Femur (tissue), 1 donor: ENCODE data around the gene INKA2.
A peak's percentile ranks its signal among the peaks of the same experiment; 100 is the strongest.
"Not testable (repeated sequence)": the region's sequence is repeated elsewhere in the genome, so short reads cannot be mapped to it uniquely, and the experiment has no call there.

Experiments
- DNase-seq: peaks from one replicate; pipeline ENCODE4 v3.0.0-alpha.2; 2017

INKA2 gene

GRCh38 chr1:111749628-111750027 is 10.4 kb upstream of the INKA2 start:
- no peak for DNase-seq

- no peak for DNase-seq
Measured at GRCh38 chr1:111747947-111748346, 8.8 kb upstream of the INKA2 start.

- peak; percentile 50 for DNase-seq
Measured at GRCh38 chr1:111747282-111747734, 8.1 kb upstream of the INKA2 start.

- no peak for DNase-seq
Measured at GRCh38 chr1:111746614-111746999, 7.4 kb upstream of the INKA2 start.

DNA sequence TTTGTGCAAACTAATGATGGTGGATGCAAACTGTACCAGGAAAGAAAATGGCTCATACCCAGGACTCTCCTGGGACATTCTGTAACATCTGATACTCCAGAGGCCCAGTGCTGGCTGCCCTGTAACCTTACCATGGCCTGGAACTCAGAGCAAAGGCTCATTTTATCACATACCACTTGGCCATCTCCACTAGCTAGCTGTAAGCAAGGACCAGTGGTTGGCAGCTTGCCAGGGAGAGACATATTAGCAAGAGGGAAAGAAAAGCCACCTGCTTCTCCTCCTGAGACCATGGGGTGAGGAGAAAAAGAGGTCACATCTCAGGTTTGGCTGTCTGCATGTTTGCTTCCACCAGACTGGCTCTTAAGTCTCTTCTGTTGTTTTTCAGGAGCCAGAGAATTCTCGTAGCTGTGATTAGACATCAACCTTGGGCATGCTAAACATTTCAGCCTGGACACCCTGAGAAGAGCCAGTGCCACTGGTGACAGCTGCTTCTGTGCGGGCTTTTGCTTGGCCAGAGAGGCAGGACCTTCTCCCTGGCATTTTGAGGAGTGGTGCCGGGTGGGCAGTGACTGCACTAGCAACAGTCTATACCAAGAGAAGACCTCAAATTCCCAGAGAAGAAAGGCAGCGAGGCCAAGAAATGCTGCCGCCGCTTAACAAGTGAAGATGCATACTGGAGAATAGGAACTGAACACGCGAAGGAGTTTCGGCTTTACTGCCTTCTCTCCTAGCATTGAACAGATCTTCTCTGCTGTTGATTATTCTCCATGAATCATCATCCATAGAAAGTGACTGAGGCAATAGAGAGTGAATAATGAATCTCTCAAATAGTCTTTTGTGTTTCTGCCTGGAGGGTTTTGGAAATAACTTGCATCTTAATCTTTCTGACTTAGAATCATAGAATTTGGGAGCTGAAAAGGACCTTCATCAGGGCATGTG is 6.7 kb upstream of the INKA2 start:
- DNase-seq: no peak

GRCh38 chr1:111743679-111744101 is 4.5 kb upstream of the INKA2 start:
- no peak for DNase-seq

DNA sequence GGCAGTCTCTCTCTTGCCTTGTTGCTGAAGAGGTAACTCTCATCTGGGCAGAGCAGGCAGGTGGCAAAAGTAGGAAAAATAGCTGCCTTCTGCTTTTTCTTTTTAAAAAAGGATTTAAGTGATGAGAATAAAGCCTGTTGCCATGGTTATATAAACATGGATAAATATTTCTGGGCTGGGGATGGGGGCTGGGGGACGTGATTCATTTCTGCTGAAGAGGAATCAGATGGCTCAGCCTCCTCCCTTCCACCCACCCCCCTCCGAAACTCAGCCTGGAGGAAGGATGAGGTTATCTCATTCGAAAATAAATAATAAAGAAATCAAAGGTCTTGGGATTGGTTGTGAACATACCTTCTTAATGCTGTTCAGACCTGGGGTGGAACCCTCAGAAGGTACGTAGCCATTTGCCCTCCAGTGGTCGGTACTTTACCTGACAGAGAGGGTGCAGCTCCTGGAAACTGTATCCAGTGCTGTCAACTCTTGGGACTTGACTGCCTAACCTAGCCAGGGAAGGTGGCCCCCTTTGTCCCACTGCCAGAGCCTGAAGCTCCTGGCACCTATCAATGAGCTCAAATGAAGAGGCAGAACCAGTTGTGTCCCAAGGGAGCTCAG is 3.8 kb upstream of the INKA2 start:
- DNase-seq: no peak

DNA sequence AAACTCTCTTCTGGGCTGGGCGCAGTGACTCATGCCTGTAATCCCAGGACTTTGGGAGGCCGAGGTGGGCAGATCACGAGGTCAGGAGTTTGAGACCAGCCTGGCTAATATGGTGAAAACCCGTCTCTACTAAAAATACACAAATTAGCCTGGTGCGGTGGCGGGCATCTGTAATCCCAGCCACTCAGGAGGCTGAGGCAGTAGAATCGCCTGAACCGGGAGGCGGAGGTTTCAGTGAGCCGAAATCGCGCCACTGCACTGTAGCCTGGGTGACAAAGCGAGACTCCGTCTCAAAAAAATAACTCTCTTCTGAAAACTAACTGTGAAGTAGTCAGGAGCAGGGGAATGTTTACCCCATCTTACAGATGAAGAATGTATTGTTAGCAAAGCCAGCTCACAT is 3.1 kb upstream of the INKA2 start:
- not testable (repeated sequence) for DNase-seq

DNA sequence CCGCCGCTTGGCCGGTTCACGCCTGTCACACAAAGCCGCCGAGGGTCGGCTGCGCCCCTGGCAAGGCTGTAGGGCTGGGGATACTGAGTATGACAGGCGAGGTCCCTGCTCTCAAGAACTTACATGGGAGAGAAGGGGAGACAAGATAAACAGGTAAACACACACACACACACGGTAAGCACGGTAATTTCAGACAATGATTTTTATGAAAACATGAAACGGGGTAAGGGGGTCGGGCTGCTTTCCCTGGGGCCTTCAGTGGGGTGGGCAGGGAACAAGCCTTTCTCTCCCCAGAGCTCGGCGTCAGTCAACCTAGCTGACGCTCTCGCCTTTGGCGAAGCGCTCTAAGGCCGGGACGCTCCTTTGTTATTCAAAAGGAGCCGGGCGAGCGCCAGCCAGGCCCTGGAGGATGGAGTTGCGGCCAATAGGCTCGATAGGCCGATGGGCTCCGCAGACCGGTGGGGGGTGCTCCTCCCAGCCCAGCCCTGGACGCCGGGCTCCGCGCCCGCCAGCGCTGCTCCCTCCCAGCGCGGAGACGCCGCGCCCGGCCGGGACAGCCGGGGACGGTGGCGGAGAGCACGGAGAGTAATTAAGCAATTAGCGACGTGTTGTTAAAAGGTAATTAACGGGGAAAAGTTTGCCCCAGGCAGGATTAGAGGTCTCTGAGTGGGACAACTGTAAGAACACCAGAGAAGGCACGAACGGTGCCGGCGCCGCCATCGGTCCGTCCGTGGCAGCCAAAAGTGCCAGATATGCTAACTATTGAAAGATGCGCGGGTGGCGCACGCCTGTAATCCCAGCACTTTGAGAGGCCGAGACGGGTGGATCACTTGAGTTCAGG is 950 bp upstream of the INKA2 start:
- DNase-seq: peak; percentile 58

GRCh38 chr1:111738436-111739193 is 580 bp downstream of the INKA2 start:
- peak; percentile 89 for DNase-seq

GRCh38 chr1:111738133-111738435 is 1.1 kb downstream of the INKA2 start:
- no peak for DNase-seq

DNA sequence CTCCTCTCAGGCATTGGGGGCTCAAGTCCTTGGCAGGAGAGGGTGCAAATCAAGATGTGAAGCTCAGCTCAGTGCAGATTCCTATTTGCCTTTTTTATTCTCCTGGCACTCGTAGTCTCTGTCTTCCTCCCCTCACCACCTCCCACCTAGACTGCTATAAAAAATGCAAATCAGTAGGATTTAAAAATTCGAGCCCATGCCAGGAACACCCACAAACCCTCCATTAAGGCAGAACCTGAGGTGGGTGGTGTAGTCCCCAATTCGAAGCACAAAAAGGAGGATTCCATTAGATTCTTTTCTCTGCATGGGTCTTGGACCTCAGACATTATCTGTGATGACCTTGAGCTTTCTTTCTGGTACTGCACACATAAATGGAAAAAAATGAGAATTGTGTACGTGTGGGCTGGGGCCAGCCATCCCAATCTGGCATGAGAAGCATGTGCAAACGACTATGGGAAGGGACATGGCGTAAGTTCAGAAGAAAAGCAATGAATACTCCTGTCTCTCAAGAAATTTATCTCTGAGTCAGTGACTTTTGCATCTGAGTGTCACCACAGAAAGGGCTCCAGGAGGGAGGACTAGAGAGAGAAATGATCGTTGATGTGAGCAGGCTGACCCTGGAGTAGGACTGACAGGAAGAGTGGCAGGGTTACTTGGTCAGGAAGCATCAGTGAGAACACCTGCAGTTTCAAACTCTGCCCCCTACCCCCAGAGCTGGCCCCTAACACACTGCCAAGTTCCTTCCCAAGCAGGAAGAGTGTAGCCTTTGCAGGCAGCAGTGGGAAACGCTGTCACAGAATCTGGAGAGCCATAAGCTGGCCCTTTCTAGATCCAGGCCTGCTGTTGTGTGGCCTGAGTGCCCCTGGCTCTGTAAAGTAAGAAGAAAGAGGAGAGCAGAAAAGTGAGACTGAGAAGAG is 1.7 kb downstream of the INKA2 start:
- no peak for DNase-seq

DNA sequence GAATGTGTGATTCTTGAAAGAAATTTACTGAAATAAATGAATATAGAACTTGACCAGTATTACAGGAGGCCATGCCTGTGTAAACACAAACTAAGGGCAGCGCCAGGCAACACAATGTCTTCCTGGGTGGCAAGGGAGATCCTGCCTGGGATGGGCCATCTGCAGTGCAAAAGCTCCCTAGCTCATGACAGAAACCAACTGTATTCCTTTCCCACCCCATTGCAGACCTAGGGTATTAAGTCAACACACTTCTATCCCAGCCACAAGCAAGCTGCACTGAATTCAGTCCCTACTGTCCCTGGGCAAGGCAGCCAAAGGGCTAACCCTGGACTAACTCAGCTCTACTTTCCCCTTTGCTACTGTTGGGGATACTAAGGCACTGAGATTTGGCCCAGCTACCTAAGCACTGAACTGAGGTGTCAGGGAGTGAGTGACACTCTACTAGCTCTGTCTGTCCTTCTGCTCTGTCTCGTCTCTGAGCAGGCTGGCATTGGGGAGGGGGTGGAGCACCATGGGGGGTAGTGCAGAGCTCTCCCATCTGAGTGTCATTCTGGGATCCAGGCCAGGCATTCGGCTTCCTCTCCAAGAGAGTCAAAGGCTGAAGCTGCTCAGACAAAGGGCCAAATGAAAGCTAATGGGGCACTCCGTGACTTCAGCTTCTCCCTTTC is 2.5 kb downstream of the INKA2 start:
- DNase-seq: peak; percentile 74

DNA sequence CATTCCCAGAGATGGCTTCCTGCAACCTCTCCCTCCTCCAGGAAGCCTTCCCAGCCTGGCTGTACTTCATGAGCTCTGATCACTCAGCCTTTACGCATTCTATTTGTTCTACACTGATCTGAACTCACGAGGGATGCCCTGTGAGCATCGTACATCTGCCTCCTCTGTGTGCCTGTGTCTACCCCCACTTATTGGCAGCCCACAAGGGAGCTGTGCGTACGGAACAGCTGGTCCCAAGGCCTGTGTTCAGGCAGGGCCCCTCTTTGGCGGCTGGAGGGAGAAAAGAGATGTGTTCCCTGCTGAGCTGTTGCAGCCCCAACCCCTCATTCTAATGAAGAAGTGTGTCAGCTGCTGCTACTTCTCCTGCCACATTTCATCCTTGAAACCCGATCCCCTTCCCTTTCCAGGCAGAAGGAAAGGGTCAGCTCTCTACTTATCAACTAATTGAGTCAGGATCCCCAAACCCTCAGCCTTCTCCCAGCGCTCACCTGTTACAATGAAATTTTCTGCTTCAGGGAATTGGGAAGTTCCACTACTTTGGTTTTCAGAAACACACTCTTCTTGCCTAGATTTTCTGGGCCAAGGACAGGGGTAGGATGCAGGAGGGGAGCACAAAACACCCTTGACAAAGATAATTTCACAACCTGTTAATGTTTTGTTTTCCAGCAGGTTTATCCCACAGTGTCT is 3.2 kb downstream of the INKA2 start:
- peak; percentile 73 for DNase-seq

DNA sequence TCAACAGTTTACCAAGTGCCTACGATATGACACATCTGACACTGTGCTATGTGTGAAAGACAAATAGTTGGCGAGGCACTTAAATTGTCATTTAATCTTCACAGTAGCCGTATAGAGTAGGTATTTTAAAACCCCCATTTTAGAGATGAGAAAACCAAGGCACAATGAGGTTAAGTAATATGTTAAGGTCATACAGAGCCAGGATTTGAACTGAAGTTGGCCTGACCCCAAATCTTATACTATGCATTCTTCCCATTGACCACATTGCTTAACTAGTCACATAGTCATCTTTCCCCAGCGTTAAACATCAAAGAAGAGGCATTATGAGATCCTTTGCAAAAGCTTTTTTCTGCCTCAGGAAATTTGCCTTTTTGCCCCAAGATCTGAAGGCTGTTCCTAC is 3.9 kb downstream of the INKA2 start:
- no peak for DNase-seq

DNA sequence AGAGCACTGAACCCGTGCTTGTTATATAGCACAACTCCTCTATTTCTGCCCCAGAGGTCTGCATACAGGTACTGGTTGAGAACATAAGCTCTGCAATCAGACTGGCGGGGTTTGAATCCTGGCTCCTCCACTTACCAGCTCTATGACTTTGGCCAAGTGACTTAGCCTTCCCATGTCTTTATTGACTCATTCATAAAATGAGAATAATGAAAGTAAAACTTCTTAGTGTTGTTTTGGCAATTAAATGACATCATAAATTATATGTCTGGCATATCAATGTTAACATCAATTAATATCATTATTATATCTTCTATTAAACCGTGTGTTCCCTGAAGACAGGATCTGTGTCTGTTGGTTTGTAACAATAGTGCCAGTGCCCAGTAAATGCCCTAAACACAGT is 4.3 kb downstream of the INKA2 start:
- no peak for DNase-seq

DNA sequence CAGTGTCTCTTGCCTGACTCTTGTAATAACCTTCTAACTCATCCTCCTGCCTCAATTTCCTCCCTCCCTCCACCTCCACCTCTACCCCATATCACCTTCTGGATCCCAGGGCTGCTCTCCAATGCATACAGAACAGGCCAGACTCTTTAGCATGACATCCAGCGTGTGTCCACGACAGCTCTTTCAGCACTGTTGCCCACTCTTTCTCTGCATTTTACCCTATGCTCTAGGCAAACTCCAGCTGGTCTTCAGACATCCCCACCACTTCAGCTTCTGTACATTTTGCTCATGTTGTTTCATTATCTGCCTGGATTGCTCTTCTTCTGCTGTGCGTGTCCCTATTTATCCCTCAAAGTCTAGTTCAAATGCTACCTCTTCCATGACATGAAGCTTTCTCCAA is 4.8 kb downstream of the INKA2 start:
- no peak for DNase-seq

GRCh38 chr1:111733992-111734341 is 5.2 kb downstream of the INKA2 start:
- DNase-seq: no peak

DNA sequence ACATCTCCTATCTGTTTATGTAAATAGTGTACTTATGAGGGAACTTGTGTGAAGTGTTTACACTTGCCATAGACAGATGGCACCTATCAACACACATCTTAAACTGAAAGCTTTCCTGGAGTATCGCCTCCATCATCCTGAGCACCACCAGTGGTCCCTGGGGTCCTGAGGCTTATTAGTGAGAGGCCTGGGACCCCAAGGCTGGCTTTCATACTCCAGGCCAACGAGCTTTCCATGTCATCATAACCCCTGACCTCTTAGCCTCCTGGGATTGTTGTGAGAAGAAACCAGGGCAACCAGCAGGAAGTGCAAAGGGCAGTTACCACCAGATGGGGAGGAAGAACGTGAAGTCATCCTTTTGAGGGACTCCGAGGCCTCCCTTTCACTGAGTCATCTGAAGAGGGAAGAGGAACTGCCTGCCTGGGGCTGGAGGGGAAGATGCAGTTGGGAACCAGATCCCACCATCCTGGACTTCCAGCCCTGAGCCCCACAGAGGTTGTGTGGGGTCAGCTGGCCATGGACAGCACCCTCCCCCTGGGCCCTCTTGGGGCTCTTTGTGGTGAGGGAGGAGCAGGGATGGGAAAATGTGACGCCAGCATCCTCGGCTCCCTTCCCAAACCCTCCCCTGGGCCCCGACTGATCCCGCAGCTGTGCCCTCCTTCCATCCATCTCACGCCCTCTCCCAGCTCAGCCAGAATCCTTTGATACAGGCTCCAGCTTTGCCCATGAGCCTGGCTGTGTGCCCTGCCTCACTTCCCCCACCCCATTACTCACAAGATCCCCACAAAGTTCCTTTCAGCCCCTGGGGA is 5.8 kb downstream of the INKA2 start:
- DNase-seq: peak; percentile 76

- no peak for DNase-seq
Measured at GRCh38 chr1:111732718-111733117, 6.5 kb downstream of the INKA2 start.
